Chondrocyte (in vitro differentiated cells): ENCODE results near the gene PARVB. TPM values are rescaled to one million over a fixed set of nuclear protein-coding genes. Genes with fewer than 3 reads are reported as not detected.

Experiments used
- DNase-seq: peaks from one replicate; pipeline ENCODE4 v3.0.0; 2021; ENCODE audit warnings: mixed read lengths, low spot score
- H3K27ac Mint-ChIP-seq: one replicate; pipeline ENCODE4 v1.8.0; 2021; ENCODE audit warnings: mild to moderate bottlenecking, moderate library complexity, mixed read lengths; ENCODE audit not compliant: unreplicated experiment
- H3K27me3 Mint-ChIP-seq: 2 replicates; pipeline ENCODE4 v1.8.0; 2021; ENCODE audit warnings: low read depth, mixed read lengths
- H3K36me3 Mint-ChIP-seq: 2 replicates; pipeline ENCODE4 v1.8.0; 2021; ENCODE audit warnings: low read depth, mixed read lengths
- H3K4me1 Mint-ChIP-seq: 2 replicates; pipeline ENCODE4 v1.8.0; 2021; ENCODE audit warnings: low read depth, mild to moderate bottlenecking, mixed read lengths
- H3K4me3 Mint-ChIP-seq: one replicate; pipeline ENCODE4 v1.8.0; 2021; ENCODE audit warnings: mild to moderate bottlenecking, moderate library complexity, mixed read lengths; ENCODE audit not compliant: unreplicated experiment
- H3K9me3 Mint-ChIP-seq: 2 replicates; pipeline ENCODE4 v1.8.0; 2021; ENCODE audit warnings: low read depth, mixed read lengths
- CTCF ChIP-seq: fragments of 200-600 bp; sonication (generic); IDR thresholded peaks from 2 replicates; pipeline ENCODE4 v1.5.0; 2021; ENCODE audit warnings: antibody characterized with exemption, mild to moderate bottlenecking, moderate library complexity
- total RNA-seq: library from RNA; stranded (reverse); gene quantifications from 3 replicates; pipeline ENCODE4 v1.2.1, GENCODE V29; 2021

Gene PARVB
- total RNA-seq, 1 donor from 2014 or later = 33.6 TPM

- Mint-ChIP-seq H3K9me3 (no peaks in the 10 kb centered on the region), H3K4me1 (no peaks in the 10 kb centered on the region)
- TF ChIP-seq CTCF = no peak
Measured at GRCh38 chr22:44194569-44194968, 170.5 kb downstream of the PARVB start.

GRCh38 chr22:44195189-44195871, 171.2 kb downstream of the PARVB start:
- Mint-ChIP-seq H3K27ac (no peak overlapping the region), H3K4me3 (no peak overlapping the region), H3K4me1 (no peaks in the 10 kb centered on the region), H3K9me3 (no peaks in the 10 kb centered on the region), H3K27me3 (peaks cover 29% of the 10 kb centered on the region), H3K36me3 (no peaks in the 10 kb centered on the region)
- DNase-seq = no peak
- TF ChIP-seq CTCF = no peak

More at GRCh38 chr22:44194569-44194968, 170.5 kb downstream of the PARVB start:
- H3K4me3 Mint-ChIP-seq = no peak overlapping the region
- no peak for DNase-seq
- H3K36me3 Mint-ChIP-seq = no peaks in the 10 kb centered on the region
- H3K27ac Mint-ChIP-seq = no peak overlapping the region
- H3K27me3 Mint-ChIP-seq = peaks cover 32% of the 10 kb centered on the region

DNA sequence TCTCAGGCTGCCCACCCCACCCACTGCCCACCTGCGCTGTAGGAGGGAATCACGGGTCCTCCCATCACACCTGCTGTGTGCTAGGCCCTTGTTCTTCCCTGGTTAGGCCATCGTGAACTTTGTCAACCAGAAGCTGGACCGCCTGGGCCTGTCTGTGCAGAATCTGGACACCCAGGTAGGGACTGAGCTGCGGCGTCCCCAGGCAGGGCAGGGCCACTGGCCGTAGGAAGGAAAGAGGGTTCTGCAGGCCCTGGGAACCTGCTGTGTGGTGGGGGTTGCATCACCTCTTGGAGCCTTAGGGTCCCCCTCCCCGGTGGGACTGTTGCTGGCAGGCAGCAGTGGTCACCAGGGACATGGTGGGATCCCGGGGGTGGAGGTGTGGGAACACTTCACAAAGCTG, 172.1 kb downstream of the PARVB start:
- no peak for DNase-seq
- no peak overlapping the region for H3K4me3 Mint-ChIP-seq
- no peaks in the 10 kb centered on the region for H3K36me3 Mint-ChIP-seq
- no peaks in the 10 kb centered on the region for H3K9me3 Mint-ChIP-seq
- H3K4me1 Mint-ChIP-seq = peaks cover 6% of the 10 kb centered on the region
- no peak for TF ChIP-seq CTCF
- H3K27ac Mint-ChIP-seq = no peak overlapping the region
- H3K27me3 Mint-ChIP-seq = peaks cover 29% of the 10 kb centered on the region

DNA sequence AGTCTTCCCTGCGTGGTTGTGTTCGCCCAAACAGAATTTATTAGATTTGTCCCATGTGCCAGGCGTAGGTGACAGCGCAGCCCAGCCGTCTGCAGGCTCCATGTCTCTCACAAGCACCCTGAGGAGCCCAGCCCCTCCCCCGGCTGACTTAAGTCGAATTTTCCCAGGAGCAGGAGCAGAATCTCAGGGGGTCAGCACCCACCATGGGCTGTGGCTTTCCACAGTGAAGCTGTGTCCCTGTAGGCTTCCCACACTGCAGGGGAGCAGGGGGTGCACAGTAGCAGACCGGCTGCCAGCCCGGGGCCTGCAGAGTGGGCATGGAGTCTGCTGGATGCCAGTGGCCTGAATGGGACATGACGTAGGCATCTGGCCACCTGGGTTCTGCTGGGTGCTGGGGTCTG, 172.6 kb downstream of the PARVB start:
- TF ChIP-seq CTCF = no peak
- H3K4me3 Mint-ChIP-seq = no peak overlapping the region
- no peak overlapping the region for H3K27ac Mint-ChIP-seq
- H3K36me3 Mint-ChIP-seq = no peaks in the 10 kb centered on the region
- peaks cover 9% of the 10 kb centered on the region for H3K4me1 Mint-ChIP-seq
- H3K27me3 Mint-ChIP-seq = peaks cover 29% of the 10 kb centered on the region
- DNase-seq = no peak
- H3K9me3 Mint-ChIP-seq = no peaks in the 10 kb centered on the region

DNA sequence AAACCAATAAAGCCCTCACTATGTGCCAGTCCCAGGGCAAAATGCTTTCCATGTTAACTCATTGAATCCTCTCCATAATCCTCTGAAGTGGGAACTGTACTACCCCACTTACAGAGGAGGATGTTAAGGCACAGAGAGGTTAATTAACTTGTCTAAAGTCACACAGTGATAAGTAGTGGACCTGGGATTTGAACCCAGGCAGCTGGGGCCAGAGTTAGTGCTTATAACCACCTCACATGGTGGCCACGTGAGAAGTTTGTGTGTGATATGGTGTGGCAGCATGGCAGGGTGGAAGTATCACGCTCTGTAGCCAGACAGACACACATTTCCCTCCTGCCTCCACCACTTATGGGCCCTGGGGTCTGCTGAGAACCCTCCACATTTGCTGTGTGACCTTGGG, 173.2 kb downstream of the PARVB start:
- H3K27ac Mint-ChIP-seq = no peak overlapping the region
- no peak for DNase-seq
- peaks cover 29% of the 10 kb centered on the region for H3K27me3 Mint-ChIP-seq
- H3K4me3 Mint-ChIP-seq = no peak overlapping the region
- H3K4me1 Mint-ChIP-seq = peaks cover 14% of the 10 kb centered on the region
- TF ChIP-seq CTCF = no peak
- H3K9me3 Mint-ChIP-seq = no peaks in the 10 kb centered on the region
- no peaks in the 10 kb centered on the region for H3K36me3 Mint-ChIP-seq
